Natural killer cell (primary cell): ENCODE data around the gene C10orf67. TPM values are rescaled to one million over a fixed set of nuclear protein-coding genes. Genes with fewer than 3 reads are reported as not detected.
"Not testable (repeated sequence)": the region's sequence is repeated elsewhere in the genome, so short reads cannot be mapped to it uniquely, and the experiment has no call there.

ENCODE experiments used
- ATAC-seq, 3 donors: fragments of 150-1000 bp in 2 of 3; fragments of 200-7000 bp in 1 of 3; cut with Tn5 transposase; 1 replicate in 1 of 3; 2 replicates in 2 of 3; pipeline ENCODE4 v1.10.0; 2021; ENCODE audit warnings: mild to moderate bottlenecking in 2 of 3, moderate library complexity in 2 of 3
- DNase-seq, 2 donors: peaks; one replicate each; pipeline versions ENCODE4 v3.0.0 to v3.0.0-alpha.2; 2013 to 2021; ENCODE audit warnings: mixed read lengths in 1 of 2
- H3K27ac ChIP-seq: one replicate; pipeline ENCODE4 v1.5.1; 2013; ENCODE audit warnings: mild to moderate bottlenecking, low read length
- H3K27me3 ChIP-seq: one replicate; pipeline ENCODE4 v1.6.1; 2013; ENCODE audit warnings: low read length; ENCODE audit not compliant: control insufficient read depth, insufficient read depth
- H3K36me3 ChIP-seq: one replicate; pipeline ENCODE4 v1.6.1; 2013; ENCODE audit warnings: low read length; ENCODE audit not compliant: control insufficient read depth, insufficient read depth
- H3K4me1 ChIP-seq: one replicate; pipeline ENCODE4 v1.6.1; 2013; ENCODE audit warnings: low read length; ENCODE audit not compliant: control insufficient read depth, insufficient read depth
- H3K4me3 ChIP-seq: one replicate; pipeline ENCODE4 v1.5.1; 2013; ENCODE audit warnings: low read length
- H3K9me3 ChIP-seq: one replicate; pipeline ENCODE4 v1.6.1; 2013; ENCODE audit warnings: low read length; ENCODE audit not compliant: control insufficient read depth, insufficient read depth
- H3K27ac Mint-ChIP-seq, 2 donors: one replicate each; pipeline ENCODE4 v1.8.0; 2022; ENCODE audit warnings: mild to moderate bottlenecking in 2 of 2, mixed read lengths in 2 of 2, moderate library complexity in 1 of 2
- H3K27me3 Mint-ChIP-seq, 2 donors: one replicate each; pipeline ENCODE4 v1.8.0; 2022; ENCODE audit warnings: low read depth in 2 of 2, mixed read lengths in 2 of 2
- H3K36me3 Mint-ChIP-seq: one replicate; pipeline ENCODE4 v1.8.0; 2022; ENCODE audit warnings: mixed read lengths
- H3K4me1 Mint-ChIP-seq, 2 donors: one replicate each; pipeline ENCODE4 v1.8.0; 2022; ENCODE audit warnings: mixed read lengths in 2 of 2
- H3K4me3 Mint-ChIP-seq: one replicate; pipeline ENCODE4 v1.8.0; 2022; ENCODE audit warnings: mild to moderate bottlenecking, moderate library complexity, mixed read lengths
- H3K9me3 Mint-ChIP-seq, 2 donors: one replicate each; pipeline ENCODE4 v1.8.0; 2022; ENCODE audit warnings: mixed read lengths in 2 of 2
- WGBS: methylation state at CpG from one replicate; pipeline ENCODE4 v1.1.7; 2013; ENCODE audit warnings: missing lambda C conversion rate; ENCODE audit not compliant: insufficient coverage; 5-methylcytosine and 5-hydroxymethylcytosine counted together
- intact Hi-C: fragments of 100-400 bp; cut with micrococcal nuclease; formaldehyde crosslinking; loops from one replicate; pipeline ENCODE4 v1.14.2; 2022
- total RNA-seq, 4 donors: library from RNA; stranded (reverse); fragments of 120-200 nt in 1 of 4; gene quantifications; one replicate each; pipeline versions ENCODE4 v1.2.3 to v1.2.4, GENCODE V29; 2013 to 2022
- TF ChIP-seq, protein P1 (sequence below): fragments of 200-600 bp; IDR thresholded peaks from one replicate; pipeline ENCODE4 v1.8.0; 2022; ENCODE audit warnings: antibody characterized with exemption

C10orf67 gene
- total RNA-seq, 3 donors from 2014 or later (not counting 1 experiment from before 2014, with no cell fraction given): not detected

DNA sequence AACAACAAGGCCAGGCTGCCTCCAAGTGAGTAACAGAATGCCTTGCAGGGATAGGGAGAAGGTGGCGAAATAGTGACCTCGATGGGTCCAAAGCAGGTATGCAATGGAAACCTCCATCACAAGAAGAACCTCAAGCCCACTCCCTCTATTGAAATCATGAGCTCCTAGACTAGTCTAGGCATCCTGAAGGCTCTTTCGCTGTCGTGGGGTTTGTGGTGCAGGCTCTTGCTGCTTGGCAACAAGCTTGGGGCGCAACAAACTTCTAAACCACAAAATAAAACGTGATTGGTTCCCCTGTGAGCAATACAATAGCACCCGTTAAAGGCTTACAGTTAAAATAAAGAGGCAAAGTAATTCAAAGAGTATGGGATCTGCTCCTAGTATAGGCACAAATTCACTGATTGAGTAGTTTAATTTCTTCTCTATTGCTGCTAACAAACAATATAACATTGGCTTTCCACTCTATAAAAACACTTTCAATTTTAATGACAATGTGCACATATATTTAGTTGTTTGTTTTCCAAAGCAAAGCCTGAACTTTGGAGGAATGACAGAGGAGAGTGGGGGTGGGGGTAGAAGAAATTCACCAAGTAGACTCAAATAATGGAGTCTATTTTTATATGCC lies 64.1 kb downstream of the C10orf67 start:
- Mint-ChIP-seq H3K27me3 (peaks cover 4 to 14% of the 10 kb centered on the region in 2 donors), H3K27ac (no peak overlapping the region), H3K4me3 (no peak overlapping the region), H3K4me1 (no peaks in the 10 kb centered on the region), H3K36me3 (no peaks in the 10 kb centered on the region), H3K9me3 (no peaks in the 10 kb centered on the region)
- no peak for ATAC-seq
- Histone ChIP-seq H3K27me3 (no peaks in the 10 kb centered on the region), H3K4me3 (no peak overlapping the region), H3K4me1 (no peaks in the 10 kb centered on the region), H3K9me3 (no peaks in the 10 kb centered on the region), H3K36me3 (no peaks in the 10 kb centered on the region), H3K27ac (no peak overlapping the region)
- TF ChIP-seq, protein P1, sequence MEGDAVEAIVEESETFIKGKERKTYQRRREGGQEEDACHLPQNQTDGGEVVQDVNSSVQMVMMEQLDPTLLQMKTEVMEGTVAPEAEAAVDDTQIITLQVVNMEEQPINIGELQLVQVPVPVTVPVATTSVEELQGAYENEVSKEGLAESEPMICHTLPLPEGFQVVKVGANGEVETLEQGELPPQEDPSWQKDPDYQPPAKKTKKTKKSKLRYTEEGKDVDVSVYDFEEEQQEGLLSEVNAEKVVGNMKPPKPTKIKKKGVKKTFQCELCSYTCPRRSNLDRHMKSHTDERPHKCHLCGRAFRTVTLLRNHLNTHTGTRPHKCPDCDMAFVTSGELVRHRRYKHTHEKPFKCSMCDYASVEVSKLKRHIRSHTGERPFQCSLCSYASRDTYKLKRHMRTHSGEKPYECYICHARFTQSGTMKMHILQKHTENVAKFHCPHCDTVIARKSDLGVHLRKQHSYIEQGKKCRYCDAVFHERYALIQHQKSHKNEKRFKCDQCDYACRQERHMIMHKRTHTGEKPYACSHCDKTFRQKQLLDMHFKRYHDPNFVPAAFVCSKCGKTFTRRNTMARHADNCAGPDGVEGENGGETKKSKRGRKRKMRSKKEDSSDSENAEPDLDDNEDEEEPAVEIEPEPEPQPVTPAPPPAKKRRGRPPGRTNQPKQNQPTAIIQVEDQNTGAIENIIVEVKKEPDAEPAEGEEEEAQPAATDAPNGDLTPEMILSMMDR: no peak
- intact Hi-C loops: no loop called here
- DNase-seq: no peak
- WGBS: 33% methylated on average over 7 of the region's 7 CpGs

DNA sequence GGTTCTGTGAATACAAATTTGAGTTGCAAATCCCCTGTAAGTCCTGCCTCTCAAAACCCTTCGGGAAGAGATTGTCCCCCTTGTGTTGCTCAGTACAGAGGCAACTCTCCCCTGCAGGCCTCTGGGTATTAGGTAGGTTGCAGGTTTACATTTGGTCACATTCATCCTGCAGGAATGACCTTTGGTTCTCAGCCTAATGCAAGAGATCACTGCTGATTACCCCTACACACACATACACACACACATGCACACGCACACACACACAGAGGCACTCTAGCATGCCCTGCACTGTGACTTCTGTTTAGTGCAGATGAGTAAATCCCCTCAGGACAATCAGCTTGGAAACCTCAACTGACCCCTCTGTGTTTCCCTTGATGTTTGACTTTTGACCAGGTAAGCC lies 69.2 kb downstream of the C10orf67 start:
- H3K4me1 Mint-ChIP-seq: no peaks in the 10 kb centered on the region
- no peak overlapping the region for H3K4me3 Mint-ChIP-seq
- H3K27ac ChIP-seq: no peak overlapping the region
- H3K4me3 ChIP-seq: no peak overlapping the region
- peaks cover 3% of the 10 kb centered on the region in 2 donors for H3K9me3 Mint-ChIP-seq
- H3K27me3 ChIP-seq: no peaks in the 10 kb centered on the region
- H3K36me3 Mint-ChIP-seq: no peaks in the 10 kb centered on the region
- H3K27ac Mint-ChIP-seq: no peak overlapping the region
- TF ChIP-seq, protein P1: no peak
- H3K4me1 ChIP-seq: no peaks in the 10 kb centered on the region
- DNase-seq (no peak), ATAC-seq (no peak)
- H3K9me3 ChIP-seq: peaks cover 7% of the 10 kb centered on the region
- H3K27me3 Mint-ChIP-seq: peaks cover 0 to 6% of the 10 kb centered on the region in 2 donors
- intact Hi-C loops: no loop called here
- H3K36me3 ChIP-seq: no peaks in the 10 kb centered on the region
- WGBS: 81% methylated on average over 2 of the region's 2 CpGs

DNA sequence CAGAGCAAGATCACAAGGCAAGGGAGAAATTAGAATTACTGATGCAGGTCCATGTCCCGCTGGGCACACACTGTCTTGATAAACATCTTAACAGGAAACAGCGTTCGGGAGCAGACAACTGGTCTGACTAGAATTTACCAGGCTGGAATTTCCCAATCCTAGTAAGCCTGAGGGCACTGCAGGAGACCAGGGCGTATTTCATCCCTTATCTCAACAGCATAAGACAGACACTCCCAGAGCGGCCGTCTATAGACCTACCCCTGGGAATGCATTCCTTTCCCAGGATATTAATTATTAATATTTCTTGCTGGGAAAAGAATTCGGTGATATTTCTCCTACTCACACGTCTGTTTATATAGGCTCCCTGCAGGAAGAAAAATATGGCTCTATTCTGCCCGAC lies 70.4 kb downstream of the C10orf67 start:
- H3K36me3 Mint-ChIP-seq, H3K27me3 Mint-ChIP-seq, H3K4me1 ChIP-seq, H3K27me3 ChIP-seq, H3K9me3 ChIP-seq, DNase-seq, H3K4me3 Mint-ChIP-seq, H3K9me3 Mint-ChIP-seq, H3K4me3 ChIP-seq, H3K27ac Mint-ChIP-seq, H3K27ac ChIP-seq, ATAC-seq, H3K4me1 Mint-ChIP-seq, H3K36me3 ChIP-seq, intact Hi-C loops: not testable (repeated sequence)
- WGBS: 89% methylated on average over 7 of the region's 9 CpGs

DNA sequence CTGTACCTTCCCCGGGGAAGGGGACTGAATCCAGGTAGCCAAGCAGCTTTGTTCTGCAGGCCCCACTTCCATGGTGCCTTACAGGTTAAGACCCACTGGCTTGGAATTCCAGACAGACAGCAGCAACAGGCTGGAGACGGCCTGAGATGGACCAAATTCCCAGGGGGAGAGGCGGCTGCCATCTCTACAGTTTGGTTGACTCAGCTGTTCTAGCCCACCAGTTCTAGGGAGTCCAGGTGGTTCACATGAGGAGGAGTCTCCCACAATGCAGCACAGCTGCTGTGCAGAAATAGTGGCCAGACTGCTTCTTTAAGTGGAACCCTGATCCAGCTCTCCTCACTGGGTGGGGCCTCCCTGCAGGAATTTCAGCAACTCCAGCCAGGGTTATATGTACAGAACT lies 74.1 kb downstream of the C10orf67 start:
- no peak overlapping the region for H3K4me3 Mint-ChIP-seq
- H3K4me1 Mint-ChIP-seq: no peaks in the 10 kb centered on the region
- H3K27me3 ChIP-seq: no peaks in the 10 kb centered on the region
- H3K27ac ChIP-seq: no peak overlapping the region
- intact Hi-C loops: no loop called here
- no peak overlapping the region for H3K27ac Mint-ChIP-seq
- no peaks in the 10 kb centered on the region for H3K4me1 ChIP-seq
- TF ChIP-seq, protein P1: no peak
- peaks cover 3 to 6% of the 10 kb centered on the region in 2 donors for H3K9me3 Mint-ChIP-seq
- H3K27me3 Mint-ChIP-seq: no peaks in the 10 kb centered on the region
- no peak for ATAC-seq
- no peaks in the 10 kb centered on the region for H3K36me3 Mint-ChIP-seq
- no peak for DNase-seq
- H3K36me3 ChIP-seq: no peaks in the 10 kb centered on the region
- no peak overlapping the region for H3K4me3 ChIP-seq
- peaks cover 7% of the 10 kb centered on the region for H3K9me3 ChIP-seq
- WGBS: 73% methylated on average over 3 of the region's 3 CpGs
